ENCODE results near the gene LIPF.
"Not testable (repeated sequence)": the region's sequence is repeated elsewhere in the genome, so short reads cannot be mapped to it uniquely, and the experiment has no call there.

Gene LIPF

DNA sequence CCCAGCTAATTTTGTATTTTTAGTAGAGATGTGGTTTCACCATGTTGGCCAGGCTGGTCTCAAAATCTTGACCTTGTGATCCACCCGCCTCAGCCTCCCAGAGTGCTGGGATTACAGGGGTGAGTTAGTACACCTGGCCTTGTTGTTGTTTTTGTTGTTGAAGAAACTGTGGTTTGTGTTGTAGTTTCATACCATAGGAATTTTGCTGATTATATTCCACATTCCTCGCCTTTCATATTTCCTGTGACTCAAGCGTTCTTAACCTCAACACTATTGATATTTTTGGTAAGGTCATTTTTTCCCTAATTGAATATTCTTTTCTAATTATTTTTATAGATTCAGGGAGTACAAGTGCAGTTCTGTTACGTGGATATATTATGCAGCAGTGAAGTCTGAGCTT lies 16.7 kb downstream of the LIPF start:
- no peak for DNase-seq

DNA sequence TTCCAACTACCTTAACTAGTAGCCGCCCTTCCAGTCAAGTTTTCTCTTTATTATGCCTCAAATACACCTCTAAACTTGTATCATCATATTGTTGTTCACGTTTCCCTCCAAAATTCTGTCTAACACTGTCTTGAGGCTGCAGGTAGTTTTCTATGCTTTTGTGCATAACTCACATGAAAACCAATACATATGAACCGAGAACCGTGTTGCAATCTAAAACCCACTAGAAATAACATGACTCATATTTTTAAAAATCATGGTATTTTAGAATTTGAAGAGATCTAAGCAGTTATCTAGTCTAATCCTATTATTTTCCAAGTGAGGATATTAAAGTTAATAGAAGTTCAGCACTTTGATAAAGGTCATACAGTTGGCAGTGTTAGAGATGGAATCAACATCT lies 18.2 kb downstream of the LIPF start:
- no peak for DNase-seq

DNA sequence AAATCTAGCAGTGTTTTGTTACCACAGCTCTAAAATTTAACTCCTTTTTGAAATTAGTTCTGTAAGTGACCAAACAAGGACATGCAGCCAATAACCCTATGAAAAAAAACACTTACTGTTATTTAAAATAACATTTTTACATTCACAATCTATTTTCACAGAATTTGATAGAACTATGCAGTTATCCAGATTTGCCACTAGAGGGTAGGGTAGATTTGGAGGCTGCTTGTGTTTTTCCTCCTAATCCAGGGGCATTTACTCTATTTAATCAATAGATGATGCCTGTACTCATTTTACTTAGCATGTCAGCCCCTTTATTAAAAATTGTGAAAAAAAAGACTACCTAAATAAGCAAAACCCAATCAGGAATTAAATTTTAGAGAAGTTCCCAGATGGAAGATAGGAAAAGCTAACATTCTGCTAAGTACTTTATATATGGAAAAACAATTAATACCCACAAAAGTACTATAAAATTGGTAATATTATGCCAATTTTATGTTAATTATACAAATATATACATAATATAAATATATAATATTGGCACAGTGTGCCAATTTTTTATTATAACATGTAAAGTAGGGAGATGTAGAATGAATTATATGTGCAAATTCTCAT lies 23.7 kb downstream of the LIPF start:
- DNase-seq = no peak

DNA sequence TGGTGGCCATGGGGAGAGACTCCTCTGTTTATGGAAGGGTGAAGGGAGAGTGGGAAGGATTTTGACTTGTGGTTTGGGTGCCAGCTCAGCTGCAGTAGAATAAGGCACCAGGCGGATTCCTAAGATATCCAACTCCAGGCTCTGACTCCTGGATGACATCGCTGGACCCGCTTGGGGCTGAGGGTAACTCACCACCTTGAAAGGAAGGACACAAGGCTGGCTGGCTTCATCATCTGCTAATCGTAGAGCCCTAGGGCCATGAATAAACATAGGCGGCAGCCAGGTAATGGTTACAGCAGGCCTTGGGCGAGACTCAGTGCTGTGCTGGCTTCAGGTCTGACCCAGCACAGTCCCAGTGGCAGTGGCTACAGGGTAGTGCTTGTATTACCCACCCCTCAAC lies 25.1 kb downstream of the LIPF start:
- no peak for DNase-seq

DNA sequence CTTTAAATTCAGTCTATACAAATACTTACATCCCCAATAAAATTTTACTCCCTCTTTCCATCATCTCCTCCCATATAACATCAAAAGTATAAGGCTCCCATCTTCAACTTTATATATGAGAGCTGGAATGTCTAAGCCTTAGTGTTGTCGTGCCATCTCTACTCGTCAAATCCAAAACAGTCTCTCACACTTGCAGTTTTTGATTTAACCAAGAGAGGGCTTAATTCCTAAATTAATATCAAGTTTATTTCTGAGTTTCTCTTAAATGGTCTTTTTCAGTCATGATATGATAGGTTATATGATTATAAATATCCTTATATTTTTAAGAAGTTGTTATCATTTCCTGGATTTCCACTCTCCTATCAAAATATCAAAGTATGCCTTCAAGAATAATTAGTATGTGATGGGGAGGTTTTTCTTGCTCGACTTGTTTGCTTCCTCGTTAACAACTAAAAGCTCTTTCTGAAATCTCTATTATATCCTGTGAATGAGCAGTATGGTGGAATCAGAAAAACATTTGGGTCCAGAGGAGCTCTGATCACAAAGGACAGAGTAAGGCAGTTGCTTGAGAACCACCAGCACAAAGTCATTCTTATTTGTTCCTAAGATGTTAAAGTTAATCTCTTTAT lies 29.3 kb downstream of the LIPF start:
- no peak for DNase-seq

DNA sequence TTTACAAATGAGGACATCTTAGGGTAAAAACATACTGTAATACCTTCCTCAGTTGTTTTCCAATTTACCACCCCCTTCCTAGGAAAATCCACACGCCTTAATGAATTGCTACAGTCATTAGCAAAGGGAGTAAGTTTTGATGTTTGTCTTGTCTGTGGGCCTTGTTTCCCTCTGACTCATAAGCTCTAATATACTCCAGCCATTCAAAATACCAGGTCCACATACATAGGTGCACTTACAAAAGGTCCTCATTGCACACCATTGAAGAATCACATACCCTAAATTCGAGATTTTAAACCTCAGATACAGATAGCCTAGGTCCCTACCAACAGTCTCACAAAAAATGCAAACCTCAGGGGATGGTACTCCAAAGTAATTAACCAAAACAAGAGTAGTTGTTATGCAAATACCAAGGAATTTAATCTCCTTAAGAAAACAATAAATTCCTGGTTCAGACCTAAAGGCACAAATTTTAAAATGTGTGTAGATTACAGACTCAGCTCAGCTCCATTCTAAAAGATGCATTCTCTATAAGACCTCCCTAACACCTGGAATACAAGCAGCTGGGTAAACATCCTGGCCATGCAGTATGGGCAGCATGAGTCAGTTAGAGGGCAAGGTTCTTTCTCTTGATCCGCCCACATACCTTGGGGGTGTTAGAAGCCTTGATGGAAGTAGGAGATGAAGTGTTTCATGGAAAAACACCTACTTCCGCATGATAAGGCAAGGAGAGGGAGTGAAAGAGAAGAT lies 38.8 kb downstream of the LIPF start:
- no peak for DNase-seq

DNA sequence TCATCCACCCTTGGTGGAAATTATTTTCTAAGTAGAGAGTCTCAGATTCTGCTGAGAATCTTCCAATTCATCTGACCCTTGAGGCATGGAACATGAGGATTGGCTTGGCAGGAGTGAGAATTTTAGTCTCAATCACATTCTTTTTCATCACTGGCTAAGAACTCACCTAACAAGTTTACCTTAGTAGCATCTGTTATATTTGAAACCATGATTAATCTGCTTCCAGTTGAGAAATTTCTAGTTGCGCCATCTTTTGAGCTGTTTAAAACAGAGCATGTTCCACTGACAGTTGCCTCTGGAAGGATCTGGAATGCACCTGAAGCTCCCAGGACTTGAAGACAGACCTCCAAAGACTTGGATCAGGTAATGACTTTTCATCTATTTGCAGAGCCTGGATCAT lies 41.7 kb downstream of the LIPF start, which contains the start of gene LIPK:
TSS of gene LIPK (plus strand) at position 292 of the 400 bp plus-strand sequence. CDS start 18,295 bp downstream, outside the sequence.
- no peak for DNase-seq

DNA sequence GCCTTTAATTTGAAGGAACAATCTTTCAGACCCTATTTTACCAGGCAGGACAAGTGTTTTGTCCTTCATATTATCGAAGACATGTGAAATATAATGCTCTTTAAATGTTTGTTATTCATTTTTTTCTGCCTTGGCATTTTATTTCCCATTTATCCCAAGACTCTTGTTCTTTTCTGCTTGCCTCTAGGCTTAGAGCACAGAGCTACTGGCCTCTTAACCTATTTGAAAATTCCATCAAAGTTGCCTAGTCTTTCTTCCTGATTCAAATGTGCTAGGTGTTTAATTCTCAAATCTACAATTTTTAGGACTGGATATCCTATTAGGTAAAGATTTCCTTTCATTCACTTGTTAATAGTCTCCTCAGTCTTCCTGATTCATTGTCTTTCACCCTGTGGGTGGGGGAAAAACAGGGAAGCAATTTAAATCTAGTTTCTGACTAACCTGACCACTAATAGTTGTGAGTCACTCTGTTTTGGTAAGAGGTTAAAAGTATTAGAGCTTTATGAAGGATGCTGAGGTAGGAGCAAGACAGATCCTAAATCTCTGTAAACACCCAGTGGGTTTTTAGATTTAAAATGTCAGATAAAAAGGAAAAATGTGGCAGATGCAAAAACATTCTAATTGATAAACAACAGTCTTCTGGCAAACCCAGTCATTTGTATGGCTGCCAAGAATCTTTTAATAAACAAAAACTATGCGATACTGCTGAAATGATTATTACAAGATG lies 43.4 kb downstream of the LIPF start:
- DNase-seq = no peak

DNA sequence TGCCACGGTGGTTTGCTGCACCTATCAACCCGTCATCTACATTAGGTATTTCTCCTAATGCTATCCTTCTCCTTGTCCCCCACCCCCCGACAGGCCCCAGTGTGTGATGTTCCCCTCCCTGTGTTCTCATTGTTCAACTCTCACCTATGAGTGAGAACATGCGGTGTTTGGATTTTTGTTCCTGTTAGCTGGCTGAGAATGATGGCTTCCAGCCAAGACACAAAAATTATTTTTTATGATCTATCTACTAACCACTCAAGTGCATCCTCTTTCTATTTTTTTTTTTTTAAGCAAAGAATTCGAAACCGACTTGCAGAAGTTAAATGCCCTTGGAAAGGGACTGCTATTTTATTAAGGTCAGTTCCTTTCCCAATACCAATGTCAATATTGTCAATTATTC lies 45.1 kb downstream of the LIPF start:
- DNase-seq = not testable (repeated sequence)

DNA sequence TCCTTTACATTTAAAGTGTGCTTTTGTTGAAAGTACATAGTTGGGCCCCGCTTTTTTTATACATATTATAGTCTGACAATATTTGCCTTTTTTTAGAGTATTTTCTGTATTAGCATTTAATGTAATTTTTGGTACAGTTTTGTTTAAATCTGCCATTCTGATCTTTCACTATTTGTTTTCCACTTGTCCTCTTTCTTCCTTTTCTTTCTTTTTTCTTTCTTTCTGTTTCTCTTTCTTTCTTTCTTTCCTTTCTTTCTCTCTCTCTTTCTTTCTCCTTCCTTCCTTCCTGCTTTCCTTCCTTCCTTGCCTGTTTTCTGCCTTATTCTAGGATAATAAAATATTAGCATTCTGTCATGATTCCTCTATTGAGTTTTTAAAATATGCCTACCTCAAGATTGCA lies 51.3 kb downstream of the LIPF start:
- DNase-seq = no peak

DNA sequence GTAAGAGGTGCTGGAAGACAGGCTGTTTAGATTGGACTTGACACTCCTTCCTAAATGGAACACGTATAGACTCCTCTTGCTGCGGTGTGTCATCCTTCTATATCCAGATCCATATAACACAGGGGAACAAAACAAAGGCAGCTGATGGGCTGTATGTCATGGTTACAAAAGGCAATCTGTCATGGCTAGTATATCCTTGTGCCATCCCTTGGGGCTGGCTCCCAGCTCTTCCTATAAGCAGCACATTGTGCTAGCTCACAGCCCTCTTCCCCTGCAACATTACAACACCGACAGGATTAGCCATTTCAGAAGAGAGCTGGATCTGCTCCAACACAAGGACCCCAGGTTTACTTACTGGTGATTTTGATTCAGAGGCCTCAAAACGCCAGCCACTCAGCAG lies 57.1 kb downstream of the LIPF start:
- no peak for DNase-seq

DNA sequence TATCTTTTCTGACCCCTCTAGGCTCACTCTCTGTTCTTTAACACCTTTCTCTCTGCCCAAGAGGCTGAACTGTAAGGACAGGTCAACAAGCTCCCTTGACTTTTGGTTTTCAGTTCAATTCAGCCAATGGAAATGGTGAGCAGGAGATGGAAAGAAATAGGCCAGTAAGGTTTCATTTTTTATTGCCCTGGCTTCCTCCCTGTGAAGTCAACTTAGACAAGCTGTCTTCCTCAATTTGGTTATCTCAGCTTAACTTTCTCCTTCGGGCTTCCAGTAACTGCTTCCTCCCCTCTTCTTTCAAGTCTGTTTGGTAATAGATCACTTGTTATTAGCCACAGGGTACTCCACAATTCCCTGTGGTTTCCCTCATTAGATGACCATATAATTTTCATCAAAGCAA lies 61.6 kb downstream of the LIPF start:
- no peak for DNase-seq

DNA sequence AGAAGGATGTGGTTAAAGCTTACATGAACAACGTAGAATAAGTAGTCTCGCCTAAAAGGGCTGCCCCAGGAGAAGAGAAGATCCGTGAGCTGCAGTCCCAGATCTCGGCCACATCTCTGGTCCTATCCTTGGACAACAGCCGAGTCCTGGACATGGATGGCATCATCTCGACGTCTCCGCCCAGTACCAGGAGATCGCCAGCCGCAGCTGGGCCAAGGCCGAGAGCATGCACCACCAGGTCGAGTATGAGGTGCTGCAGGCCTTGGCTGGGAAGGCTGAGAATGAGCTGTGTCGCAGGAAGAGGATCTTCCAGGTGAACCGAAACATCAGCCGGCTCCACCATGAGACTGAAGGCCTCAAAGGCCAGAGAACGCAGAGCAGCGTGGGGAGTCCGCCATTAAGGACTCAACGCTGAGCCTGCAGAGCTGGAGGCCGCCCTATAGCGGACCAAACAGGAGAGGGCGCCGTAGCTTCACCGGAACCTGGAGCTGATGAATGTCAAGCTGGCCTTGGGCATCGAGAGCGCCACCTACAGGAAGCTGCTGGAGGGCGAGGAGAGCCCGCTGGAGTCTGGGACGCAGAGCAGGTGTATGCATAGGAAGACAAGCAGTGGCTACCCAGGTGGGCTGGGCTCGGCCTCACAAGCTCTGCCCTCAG lies 64.0 kb downstream of the LIPF start:
- peak; percentile 13 for DNase-seq

Measured in activated gamma-delta T cell treated with Interleukin-2 at 50 U/mL for 16 hours (primary cell).